NCI-H226 (cell line): ENCODE measurements around the gene GAPDHS.

Experiments
- DNase-seq: peaks from one replicate; pipeline ENCODE4 v3.0.0-alpha.2; 2015

The GAPDHS gene

DNA sequence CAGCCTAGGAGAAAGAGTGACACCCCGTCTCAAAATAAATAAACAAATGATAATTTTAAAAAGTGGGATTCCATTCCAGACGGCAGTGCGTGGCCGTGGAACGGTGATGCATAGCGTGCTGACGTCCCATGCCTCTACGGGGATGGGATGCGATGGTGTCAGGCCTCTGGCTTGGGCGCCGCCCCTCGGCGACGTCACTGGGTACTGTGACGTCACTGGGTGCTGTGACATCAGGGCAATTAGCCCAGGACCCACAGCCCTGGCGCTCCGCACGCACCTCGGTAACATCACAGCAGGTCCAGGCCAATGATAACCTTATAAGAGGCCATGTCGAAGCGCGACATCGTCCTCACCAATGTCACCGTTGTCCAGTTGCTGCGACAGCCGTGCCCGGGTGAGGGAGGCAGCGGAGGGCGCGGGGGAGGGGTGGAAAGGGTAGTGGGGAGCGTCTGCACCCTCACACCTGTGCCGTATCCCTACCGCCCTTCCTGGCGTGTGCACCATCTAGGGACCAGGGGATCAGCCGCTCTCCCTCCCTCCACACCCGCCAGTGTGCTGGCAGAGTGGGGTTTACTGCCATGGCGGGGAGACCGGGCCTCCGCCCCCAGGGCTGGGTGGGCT is at the start of gene GAPDHS:
Gene GAPDHS (plus strand): TSS at position 256 of the 621 bp plus-strand sequence. CDS start 72 bp downstream, at position 328.
- DNase-seq = no peak

DNA sequence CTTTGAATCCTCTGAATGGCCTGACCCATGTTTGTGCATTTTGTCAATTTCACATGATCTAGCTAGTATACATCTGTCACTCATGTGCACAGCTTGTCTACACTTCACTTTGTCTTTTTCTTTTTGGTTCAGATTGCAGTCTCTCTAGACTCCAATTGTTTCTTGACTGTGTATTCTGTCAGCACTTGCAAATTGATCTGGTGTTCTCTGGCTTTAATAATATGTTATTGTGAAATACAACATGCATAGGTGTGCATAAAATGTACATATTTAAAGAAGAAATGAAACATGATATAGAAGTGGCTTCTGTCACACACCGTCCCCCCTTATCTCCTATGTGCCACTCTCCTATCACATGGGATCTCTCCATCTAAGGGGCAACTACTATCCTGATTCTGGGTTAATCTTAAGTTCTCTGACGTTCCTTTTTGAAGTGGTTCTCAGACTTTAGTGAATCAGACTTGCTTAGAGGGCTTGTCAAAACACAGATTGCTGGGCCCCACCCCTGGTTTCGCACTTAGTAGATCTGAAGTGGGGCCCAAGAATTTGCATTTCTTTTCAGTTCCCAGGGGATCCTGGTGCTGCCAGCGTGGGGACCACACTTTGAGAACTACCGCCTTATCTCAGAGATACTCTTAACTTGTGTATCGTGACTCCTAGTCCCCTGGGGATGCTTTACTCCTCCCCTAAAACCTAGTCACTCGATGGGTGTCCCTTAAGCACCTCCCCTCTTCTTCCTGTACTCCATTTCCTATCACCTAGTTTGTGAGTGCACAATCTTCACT is 48.8 kb upstream of the GAPDHS start:
- no peak for DNase-seq

GRCh38 chr19:35486268-35486708 is 47.0 kb upstream of the GAPDHS start:
- DNase-seq = no peak

GRCh38 chr19:35487656-35488182 is 45.5 kb upstream of the GAPDHS start:
- DNase-seq = no peak

DNA sequence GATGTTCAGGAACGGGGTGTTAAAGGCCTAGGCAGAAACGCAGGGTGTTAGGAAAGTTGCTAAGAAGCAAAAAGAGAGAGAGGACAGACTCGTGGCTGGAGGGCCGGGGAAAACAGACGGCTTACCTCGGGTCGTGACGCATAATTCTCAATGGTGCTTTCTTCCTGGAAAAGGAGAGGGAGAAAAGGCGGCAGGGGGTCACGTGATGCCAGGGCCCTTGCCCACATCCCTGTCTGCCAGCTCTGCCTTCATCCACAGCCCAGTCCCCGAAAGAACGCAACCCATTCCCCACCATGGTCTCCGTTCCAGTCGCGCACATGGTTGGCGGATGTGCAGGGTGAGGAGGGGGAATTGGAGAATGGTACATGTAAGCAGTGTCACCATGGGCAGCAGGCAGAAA is 44.6 kb upstream of the GAPDHS start:
- DNase-seq = no peak

- DNase-seq = no peak
These were observed 42.9 kb upstream of the GAPDHS start, which contains the start of gene KRTDAP for GRCh38 chr19:35490364-35490763. Gene KRTDAP, minus strand, starts transcription at chr19:35490464. Its CDS starts 22 bp downstream, at chr19:35490442.

DNA sequence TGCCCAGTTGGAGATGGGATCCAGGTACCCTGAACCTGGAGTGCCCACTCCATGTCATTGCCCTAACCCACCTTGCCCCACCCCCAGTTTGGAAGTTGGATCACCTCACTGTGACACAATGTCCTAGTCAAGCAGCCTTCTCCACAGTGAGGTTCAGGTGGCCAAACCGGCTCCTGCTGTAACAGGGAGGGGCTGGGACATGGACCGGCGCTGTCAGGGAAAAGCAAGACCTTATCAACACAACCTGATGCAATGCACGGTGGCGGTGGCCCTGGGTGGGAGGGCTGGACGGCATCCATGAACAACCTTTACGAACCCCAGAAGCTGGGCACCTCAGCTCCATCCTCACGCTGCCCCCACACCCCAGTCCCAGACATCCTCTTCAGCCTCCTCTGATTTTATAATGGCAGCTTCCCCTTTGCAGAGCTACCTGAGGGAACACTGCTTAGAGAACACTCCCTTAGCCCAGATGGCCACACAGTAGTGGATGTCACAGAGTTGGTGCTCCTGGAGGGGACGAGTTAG is 41.4 kb upstream of the GAPDHS start:
- no peak for DNase-seq

DNA sequence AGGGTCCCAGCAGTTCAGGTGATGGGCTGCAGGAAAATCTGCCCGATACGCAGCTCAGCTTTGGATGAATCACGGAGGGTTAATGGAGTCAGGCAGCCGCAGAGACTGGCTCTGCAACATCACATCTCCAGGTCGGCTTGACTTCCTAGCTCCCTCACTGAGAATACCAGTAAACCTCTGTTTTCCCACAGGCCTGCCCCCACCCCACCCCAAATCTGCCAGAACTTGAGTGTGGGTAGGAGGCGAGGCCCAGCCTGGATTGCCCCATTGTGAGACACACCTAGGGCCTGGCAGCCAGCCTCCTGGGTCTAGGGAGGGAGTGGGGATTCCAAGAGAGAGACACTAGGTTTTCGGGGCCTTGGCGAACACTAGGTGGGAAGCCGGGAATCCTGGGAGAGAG is 39.3 kb upstream of the GAPDHS start:
- no peak for DNase-seq

DNA sequence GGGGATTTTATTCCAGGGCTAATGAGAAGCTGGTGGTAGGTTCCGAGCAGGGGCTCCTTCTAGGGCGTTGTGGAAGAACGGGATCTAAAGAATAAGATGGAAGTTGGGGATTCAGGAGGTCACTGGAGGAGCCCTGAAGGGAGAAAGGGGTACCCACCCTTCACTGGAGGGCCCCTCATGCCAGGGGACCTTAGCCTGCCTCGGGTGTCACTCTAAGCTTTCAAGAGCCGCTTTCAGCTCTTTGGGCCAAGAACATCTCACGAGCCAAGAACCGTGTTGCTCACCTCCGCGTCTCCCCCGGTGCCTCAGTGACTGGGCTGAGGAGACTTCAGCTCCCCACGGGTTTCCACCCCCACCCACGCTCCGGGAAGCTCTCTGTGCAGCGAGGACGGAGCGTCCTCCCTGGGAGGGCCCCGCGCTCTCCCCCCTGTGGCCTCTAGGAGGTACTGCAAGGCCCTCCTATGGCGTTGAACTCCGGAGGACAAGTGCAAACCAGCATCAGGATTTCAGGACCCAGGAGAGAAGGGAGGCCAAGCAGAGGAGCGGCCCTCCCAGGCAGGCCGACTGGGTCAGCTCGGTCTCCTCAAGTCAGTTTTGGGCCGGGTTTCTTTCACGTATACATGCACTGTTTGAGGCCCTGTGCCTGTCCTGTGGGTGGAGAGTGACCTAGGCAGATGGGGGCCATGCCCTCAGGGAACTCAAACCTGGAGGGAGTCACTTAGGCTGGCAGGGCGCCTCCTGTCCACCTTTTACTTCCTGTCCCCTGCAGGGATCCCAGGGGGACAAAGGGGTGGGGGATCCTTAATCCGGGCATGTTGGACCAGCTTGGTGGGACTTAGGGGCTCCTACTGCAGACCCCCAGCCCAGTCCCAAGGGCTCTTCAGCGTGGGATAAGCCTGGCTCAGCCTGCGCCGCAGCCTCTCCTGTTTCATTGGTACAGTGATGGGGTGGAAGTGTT is 37.9 kb upstream of the GAPDHS start:
- peak; percentile 50 for DNase-seq

- DNase-seq = no peak
These were observed 35.9 kb upstream of the GAPDHS start for GRCh38 chr19:35497406-35497805.

DNA sequence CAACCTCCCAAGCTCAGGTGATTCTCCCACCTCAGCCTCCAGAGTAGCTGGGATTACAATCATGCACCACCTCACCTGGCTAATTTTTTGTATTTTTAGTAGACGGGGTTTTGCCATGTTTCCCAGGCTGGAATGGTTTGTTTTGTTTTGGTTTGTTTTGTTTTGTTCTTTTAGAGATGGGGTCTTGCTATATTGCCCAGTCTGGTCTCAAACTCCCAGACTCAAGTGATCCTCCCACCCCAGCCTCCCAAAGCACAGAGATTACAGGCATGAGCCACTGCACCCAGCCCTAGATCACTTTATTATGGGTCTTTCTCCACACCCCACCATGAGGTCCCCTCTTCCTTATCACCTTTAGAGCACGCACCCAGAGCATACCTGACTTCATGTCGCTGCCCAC is 35.0 kb upstream of the GAPDHS start:
- DNase-seq = no peak

DNA sequence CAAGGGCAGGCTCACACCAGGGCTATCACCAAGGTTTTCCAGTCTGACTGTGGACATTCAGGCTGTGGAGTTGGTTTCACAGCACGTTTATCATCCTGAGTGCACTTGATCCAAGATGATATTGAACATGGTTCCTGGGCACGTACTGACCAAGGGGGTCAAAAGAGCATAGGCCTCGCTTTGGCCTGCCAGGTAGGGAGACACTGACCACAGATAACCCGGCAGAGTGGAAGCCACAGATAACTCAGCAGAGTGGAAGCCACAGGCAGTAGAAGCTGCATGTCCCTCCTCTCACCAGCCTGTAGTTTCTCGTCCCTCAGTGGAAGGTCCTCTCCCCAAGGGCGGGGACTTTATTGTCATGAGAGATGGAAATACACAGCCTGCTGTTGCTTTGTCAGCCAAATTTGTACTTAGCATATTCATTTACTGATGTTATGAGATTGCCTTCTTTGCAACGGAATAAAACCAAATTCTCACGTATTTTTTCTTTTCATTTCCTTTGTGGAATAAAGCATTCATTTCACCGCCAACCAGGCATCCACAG is 34.2 kb upstream of the GAPDHS start:
- no peak for DNase-seq

DNA sequence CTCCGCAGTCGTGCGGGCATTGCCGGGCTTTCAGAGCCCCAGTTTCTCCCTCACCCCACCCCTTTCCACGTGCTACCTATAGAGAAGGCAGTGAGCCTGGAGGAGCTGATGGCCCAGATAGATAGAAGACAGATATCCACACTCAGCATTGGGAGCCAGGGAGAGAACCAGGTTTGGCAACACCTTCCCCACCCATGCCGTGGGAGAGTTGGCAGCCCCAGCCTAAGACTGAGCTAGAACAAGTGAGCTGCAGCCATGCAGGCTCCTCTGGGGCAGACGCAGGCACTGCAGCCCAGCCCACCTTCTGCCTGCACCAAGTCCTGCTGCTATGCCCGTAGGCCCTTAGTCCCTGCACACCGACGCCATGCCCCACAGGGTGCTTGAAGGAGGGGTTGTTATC is 32.6 kb upstream of the GAPDHS start:
- no peak for DNase-seq

DNA sequence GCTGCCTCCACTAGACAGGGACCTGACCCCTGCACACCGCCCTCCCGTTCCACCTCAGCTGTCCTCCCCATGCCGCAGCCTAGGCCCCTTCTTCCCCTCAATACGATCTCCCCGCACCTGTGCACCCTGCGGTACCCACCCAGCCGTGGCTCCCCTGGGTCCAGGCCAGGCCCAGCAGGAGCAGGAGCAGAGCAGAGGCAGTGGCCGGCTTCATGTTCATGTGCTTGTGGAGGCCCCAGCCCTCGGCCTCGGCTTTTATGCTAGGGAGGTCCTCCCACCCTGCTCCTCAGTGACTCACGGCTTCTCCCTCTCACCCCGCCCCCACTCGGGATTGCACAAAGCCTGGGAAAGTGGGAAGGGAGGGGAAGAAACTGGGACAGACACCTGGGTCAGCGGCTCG is 31.6 kb upstream of the GAPDHS start:
- DNase-seq = peak; percentile 18

GRCh38 chr19:35502751-35503150 is 30.5 kb upstream of the GAPDHS start:
- no peak for DNase-seq

DNA sequence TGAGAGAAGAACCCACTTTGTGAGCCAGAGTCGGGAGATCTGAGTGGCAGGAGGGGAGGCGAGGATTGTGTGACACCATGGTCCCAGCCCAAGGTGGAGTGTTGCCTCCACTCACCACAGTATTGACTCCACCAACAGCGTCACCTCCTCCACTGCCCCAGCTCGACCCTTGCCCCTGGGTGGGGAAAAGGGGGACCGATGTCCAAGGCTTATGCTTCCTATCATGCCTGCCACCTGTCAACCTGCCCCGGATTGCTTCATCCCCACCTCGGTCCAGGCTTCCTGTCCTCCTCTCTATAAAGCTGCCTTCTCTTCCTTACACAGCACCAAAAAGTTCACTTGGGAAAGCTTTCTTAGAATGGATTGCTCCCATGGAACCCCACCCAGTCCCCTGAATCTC is 27.2 kb upstream of the GAPDHS start:
- no peak for DNase-seq

DNA sequence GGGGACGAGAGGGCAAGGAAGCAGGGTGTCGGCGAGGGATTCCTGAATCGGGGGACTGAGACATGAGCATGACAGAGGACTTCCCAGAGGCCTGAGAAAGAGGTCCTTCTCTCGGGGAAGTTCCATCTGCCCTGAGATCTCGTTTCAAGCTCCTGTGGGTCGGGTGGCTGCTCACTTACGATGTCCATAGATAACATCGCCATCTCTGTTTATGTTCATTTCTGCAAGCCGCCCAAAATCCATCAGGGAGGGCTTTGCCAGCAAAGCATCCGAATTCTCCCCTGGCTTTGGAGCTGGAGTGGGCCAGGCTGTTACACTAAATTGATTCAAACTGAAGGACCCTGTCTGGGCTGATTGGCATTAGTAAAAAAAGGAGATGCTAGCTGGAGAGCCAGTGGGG is 25.7 kb upstream of the GAPDHS start:
- no peak for DNase-seq

DNA sequence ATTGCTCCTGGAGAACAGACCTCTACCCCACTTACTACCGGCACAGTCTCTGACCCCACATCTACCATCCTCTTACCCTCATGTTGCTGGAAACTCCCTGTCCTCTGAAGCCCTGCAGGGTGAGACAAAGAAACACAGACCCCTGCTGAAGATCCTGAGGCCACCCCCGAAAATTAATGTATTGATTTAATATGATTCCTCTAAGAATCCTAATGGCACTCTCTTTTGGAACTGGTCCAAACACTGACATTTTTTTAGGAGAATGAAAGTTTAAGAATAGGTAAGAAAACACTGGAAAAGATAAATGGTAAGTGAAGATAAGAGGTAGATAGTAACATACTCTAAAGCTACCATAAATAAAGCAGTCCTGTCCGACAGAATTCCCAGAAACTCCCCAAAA is 25.1 kb upstream of the GAPDHS start:
- DNase-seq = no peak

GRCh38 chr19:35509018-35509652 is 24.1 kb upstream of the GAPDHS start:
- DNase-seq = peak; percentile 61

DNA sequence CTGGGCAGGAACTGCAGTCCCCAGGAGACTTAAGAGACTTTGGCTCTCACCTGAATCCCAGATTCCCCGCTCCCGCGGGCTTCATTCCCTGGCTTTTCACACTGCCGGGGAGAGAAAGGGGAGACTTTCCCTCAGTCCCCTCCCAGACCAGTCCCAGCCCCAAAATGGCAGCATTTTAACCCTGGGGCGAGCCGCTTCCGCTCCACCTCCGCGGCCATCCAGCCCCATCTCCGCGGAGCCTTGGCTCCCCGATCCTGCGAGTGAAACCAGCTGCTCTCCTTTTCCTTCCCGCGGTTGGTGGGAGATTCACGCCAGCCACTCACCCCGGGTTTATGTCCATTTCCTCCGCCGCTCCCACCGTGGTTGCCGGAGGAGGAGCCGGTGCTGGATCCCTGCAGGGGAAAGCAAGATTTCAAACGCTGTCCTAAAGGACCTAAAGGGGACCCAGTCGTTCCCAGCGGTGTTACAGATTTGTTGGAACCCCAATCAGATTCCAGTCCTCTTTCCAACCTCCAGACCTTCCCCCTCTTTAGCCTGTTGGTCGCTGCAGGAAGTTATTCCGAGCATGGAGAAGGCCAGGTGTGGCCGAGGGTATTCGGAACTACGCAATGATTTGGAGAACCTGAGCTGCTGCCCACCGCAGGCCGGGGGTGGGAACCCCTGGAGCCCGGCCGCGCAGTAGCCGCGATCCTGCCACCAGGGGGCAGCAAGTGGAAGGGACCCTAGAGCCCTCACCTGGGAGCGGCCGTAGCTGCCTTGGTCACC is 23.2 kb upstream of the GAPDHS start:
- DNase-seq = peak; percentile 80

DNA sequence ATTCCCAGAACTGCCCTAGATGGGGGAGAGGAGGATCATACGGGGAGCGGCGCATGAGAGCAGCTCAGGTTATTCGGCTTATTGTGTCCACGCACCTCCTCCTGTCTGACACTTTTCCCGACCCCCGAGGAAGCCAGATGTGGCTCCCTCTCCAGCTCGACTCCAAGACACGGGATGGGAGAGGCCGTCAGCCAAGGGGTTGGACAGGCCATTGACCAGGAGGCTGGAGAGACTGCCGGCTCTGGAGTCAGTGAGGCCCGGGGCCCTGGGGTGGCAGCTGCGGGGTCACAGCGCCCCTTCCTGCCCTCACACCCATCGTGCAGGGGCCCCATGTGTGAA is 22.7 kb upstream of the GAPDHS start:
- no peak for DNase-seq
